Prostate gland (tissue), 2 donors: Measurements from ENCODE around the gene NUTM2F.
"Not testable (repeated sequence)": the region's sequence is repeated elsewhere in the genome, so short reads cannot be mapped to it uniquely, and the experiment has no call there.

Experiments used
- CTCF ChIP-seq, 4 experiments: fragments of 200-600 bp in 2 of 4; fragments of 450-650 bp in 2 of 4; sonication (generic) in 2 of 4; IDR thresholded peaks; 1 replicate in 3 of 4; 2 replicates in 1 of 4; pipeline ENCODE4 v1.5.1; 2016 to 2019; ENCODE audit warnings: antibody characterized with exemption in 4 of 4, mild to moderate bottlenecking in 2 of 4, moderate library complexity in 2 of 4
- POLR2A ChIP-seq: fragments of 450-650 bp; IDR thresholded peaks from one replicate; pipeline ENCODE4 v1.6.1; 2016; ENCODE audit warnings: antibody characterized with exemption, mild to moderate bottlenecking
- POLR2AphosphoS5 ChIP-seq: sonication (generic); formaldehyde crosslinking; IDR thresholded peaks from one replicate; pipeline ENCODE4 v1.6.1; 2017; ENCODE audit warnings: antibody characterized with exemption

DNA sequence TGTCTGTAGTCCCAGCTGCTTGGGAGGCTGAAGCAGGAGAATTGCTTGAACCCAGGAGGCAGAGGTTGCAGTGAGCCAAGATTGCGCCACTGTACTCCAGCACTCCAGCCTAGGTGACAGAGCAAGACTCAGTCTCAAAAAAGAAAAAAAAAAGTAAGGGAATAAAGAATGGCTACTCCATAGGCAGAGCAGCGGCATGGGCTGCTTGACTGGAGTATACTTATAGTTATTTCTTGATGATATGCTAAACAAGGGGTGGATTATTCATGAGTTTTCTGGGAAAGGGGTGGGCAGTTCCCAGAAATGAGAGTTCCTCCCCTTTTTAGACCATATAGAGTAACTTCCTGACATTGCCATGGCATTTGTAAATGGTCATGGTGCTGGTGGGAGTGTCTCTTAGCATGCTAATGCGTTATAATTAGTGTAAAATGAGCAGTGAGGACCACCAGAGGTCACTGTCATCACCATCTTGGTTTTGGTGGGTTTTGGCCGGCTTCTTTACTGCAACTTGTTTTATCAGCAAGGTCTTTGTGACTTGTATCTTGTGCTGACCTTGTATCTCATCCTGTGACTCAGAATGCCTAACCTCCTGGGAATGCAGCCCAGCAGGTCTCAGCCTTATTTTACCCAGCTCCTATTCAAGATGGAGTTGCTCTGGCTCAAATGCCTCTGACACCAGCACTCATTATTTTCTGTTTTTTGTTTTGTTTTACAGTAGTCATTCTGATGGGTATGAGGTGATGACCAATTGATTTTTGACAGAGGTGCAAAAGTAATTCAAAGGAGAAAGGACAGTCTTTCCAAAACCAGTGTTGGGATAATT lies 23.7 kb upstream of the NUTM2F start:
- not testable (repeated sequence) for TF ChIP-seq CTCF (IDR thresholded peaks at IDR 0.05); POLR2AphosphoS5; POLR2A
